ENCODE results near the gene FLCN. TPM values are rescaled to one million over a fixed set of nuclear protein-coding genes. Genes with fewer than 3 reads are reported as not detected.

FLCN gene
- total RNA-seq, 2 donors from 2014 or later = 43.8 to 125 TPM

DNA sequence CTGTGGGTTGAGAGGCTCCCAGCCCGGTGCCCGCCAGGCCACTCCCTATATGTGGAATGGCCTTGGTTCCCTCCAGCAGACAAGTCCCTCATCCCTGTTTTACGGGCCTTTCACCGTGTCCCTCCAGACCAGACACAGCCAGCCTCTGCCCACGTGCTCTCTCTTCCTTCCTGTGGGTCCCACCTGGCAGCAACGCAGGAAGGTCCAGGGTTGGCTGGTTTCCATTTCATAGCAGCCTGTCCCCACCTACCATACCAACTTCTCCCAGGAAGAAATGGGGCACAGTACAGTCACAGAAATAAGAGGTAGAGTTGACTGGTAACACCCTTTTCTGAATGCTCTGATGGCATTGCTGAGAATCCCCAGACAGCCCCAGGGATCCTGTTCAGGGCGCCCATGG is 65.8 kb downstream of the FLCN start:
- intact Hi-C loops (cut with DNase I) = no loop called here
- Histone ChIP-seq H3K4me1 (replicated peaks) (no peaks in the 10 kb centered on the region), H3K27me3 (replicated peaks; ENCODE audit: insufficient read depth) (no peaks in the 10 kb centered on the region), H3K27ac (peak overlapping the region; percentile 6 to 24), H3K36me3 (peaks cover 12 to 18% of the 10 kb centered on the region in 2 donors), H3K4me3 (no peak overlapping the region), H3K9me3 (no peaks in the 10 kb centered on the region)
- DNase-seq (ENCODE audit: low spot score) = no peak
- 75% methylated on average over 7 of the region's 7 CpGs for WGBS
- TF ChIP-seq POLR2AphosphoS5 (IDR thresholded peaks at IDR 0.05) = no peak
- TF ChIP-seq, protein P1, sequence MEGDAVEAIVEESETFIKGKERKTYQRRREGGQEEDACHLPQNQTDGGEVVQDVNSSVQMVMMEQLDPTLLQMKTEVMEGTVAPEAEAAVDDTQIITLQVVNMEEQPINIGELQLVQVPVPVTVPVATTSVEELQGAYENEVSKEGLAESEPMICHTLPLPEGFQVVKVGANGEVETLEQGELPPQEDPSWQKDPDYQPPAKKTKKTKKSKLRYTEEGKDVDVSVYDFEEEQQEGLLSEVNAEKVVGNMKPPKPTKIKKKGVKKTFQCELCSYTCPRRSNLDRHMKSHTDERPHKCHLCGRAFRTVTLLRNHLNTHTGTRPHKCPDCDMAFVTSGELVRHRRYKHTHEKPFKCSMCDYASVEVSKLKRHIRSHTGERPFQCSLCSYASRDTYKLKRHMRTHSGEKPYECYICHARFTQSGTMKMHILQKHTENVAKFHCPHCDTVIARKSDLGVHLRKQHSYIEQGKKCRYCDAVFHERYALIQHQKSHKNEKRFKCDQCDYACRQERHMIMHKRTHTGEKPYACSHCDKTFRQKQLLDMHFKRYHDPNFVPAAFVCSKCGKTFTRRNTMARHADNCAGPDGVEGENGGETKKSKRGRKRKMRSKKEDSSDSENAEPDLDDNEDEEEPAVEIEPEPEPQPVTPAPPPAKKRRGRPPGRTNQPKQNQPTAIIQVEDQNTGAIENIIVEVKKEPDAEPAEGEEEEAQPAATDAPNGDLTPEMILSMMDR (IDR thresholded peaks at IDR 0.05) = no peak
- no peak for TF ChIP-seq POLR2A (IDR thresholded peaks at IDR 0.05)

DNA sequence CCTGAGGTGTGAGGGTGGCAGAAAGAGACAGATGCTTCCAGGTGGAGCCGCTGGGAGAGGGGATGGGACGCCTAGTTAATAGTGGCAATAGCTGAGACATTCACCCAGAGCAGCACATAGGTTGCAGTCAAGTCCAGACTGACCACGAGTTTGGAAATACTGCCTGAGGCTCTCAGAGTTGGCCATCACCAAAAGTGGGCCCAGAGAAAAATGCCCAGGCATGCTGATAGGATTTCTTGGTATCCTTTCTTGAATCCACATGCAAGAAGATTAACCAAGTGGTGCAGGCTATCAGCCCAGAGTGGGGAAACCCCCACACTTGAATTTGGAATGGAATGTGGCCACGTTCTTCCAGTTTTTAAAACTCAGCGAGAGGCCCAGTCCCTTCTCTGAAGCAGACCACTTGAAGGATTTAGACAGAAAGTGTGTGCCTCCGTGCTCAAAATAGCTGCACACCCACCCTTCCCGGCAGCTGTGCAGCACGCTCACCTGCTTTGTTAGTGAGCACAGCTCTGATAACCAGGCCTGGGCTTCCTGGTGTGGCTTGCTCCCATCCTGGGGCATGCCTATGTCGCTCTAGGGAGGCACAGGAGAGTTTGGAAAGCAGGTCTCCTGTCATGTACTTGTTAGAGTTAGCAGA is 66.5 kb downstream of the FLCN start:
- H3K27me3 ChIP-seq (replicated peaks; ENCODE audit: insufficient read depth) = no peaks in the 10 kb centered on the region
- TF ChIP-seq POLR2A (IDR thresholded peaks at IDR 0.05) (no peak), POLR2AphosphoS5 (IDR thresholded peaks at IDR 0.05) (peak; percentile 52)
- WGBS = 48% methylated on average over 9 of the region's 9 CpGs
- peaks cover 11 to 14% of the 10 kb centered on the region in 2 donors for H3K36me3 ChIP-seq
- no peaks in the 10 kb centered on the region for H3K4me1 ChIP-seq (replicated peaks)
- no peak overlapping the region for H3K4me3 ChIP-seq
- peak; percentile 41 for DNase-seq (ENCODE audit: low spot score)
- intact Hi-C loops (cut with DNase I) = no loop called here
- H3K27ac ChIP-seq = peak overlapping the region; percentile 6 to 24
- H3K9me3 ChIP-seq = no peaks in the 10 kb centered on the region

DNA sequence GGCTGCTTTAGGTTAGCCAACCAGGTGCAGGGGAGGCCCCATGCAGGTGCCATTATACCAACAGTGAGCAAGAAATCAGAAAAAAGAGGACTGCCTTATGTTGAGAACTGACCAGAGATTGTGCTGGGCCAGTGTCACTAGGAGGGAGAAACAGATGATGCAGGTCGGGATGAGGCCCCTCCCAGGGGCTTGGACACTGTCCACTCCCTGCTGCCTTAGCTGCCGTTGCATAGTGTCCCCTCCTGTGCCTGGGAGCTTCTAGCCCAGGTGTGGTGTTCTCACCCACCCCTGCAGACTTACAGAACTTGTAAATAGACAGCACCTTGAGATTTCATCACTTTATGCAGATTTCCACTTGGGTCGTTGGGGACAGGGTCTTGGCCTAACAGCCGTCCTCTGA is 67.6 kb downstream of the FLCN start:
- 82% methylated on average over 4 of the region's 4 CpGs for WGBS

DNA sequence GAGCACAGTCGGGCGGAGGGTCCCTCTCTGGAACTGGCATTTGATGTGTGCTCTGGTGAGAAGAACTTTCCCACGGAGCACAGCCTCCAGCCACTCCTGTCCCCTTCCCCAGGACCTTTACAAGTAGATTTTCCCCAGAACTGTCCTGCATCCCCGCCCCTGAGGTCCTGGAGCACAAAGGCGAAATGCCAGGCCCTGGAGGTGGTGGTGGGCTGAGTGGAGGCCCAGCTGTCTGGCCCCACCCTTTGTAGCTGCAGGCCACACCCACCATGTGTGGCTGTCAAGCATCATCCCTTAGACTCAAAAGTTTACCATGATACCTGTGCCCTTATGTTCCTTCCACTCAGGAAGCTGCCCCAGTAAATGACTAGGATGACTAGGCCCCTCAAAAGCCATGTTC is 68.6 kb downstream of the FLCN start:
- H3K36me3 ChIP-seq = peaks cover 14 to 17% of the 10 kb centered on the region in 2 donors
- TF ChIP-seq POLR2A (IDR thresholded peaks at IDR 0.05) (no peak), POLR2AphosphoS5 (IDR thresholded peaks at IDR 0.05) (no peak)
- TF ChIP-seq, protein P1 (IDR thresholded peaks at IDR 0.05) = no peak
- WGBS = 91% methylated on average over 5 of the region's 5 CpGs

More for the DNA sequence above, 67.6 kb downstream of the FLCN start:
- Histone ChIP-seq H3K9me3 (no peaks in the 10 kb centered on the region), H3K36me3 (peaks cover 13 to 14% of the 10 kb centered on the region in 2 donors), H3K27me3 (replicated peaks; ENCODE audit: insufficient read depth) (no peaks in the 10 kb centered on the region), H3K27ac (no peak overlapping the region), H3K4me1 (replicated peaks) (no peaks in the 10 kb centered on the region), H3K4me3 (no peak overlapping the region)
- intact Hi-C loops (cut with DNase I) = no loop called here
- TF ChIP-seq POLR2AphosphoS5 (IDR thresholded peaks at IDR 0.05) (no peak), POLR2A (IDR thresholded peaks at IDR 0.05) (no peak)
- TF ChIP-seq, protein P1 (IDR thresholded peaks at IDR 0.05) = no peak
- DNase-seq (ENCODE audit: low spot score) = no peak

DNA sequence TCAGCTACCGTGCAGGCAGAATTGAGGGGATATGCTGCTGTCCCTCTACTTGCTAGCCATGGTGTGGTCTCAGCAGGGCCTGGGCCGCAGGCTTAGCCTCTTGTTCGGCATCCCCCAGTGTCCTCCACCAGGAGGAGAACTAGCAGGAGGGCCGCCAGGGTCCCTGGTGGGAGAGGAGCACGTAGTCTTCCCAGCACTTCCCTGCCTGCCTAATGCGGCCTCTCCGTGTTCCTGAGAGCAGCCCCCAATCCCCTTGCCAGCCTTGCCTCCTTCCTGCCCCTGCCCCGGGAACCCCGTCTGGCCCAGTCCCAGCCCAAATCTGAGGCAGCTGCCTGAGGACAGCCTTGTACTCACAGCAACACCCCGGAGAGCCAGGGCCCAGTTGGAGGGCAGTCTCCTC is 69.0 kb downstream of the FLCN start:
- no peaks in the 10 kb centered on the region for H3K9me3 ChIP-seq
- WGBS = 89% methylated on average over 10 of the region's 10 CpGs

More for the DNA sequence above, 68.6 kb downstream of the FLCN start:
- Histone ChIP-seq H3K4me3 (no peak overlapping the region), H3K4me1 (replicated peaks) (no peaks in the 10 kb centered on the region), H3K27ac (no peak overlapping the region), H3K9me3 (no peaks in the 10 kb centered on the region), H3K27me3 (replicated peaks; ENCODE audit: insufficient read depth) (no peaks in the 10 kb centered on the region)
- intact Hi-C loops (cut with DNase I) = no loop called here
- DNase-seq (ENCODE audit: low spot score) = no peak

More for the DNA sequence above, 69.0 kb downstream of the FLCN start:
- Histone ChIP-seq H3K27me3 (replicated peaks; ENCODE audit: insufficient read depth) (no peaks in the 10 kb centered on the region), H3K4me1 (replicated peaks) (no peaks in the 10 kb centered on the region), H3K4me3 (no peak overlapping the region), H3K36me3 (peaks cover 14 to 17% of the 10 kb centered on the region in 2 donors), H3K27ac (no peak overlapping the region)
- intact Hi-C loops (cut with DNase I) = no loop called here
- TF ChIP-seq, protein P1 (IDR thresholded peaks at IDR 0.05) = no peak
- TF ChIP-seq POLR2AphosphoS5 (IDR thresholded peaks at IDR 0.05) (no peak), POLR2A (IDR thresholded peaks at IDR 0.05) (no peak)
- DNase-seq (ENCODE audit: low spot score) = no peak

All from prostate gland (tissue), 2 donors.